ENCODE measurements around the gene KIF26A.

KIF26A gene

GRCh38 chr14:104133496-104133895, 4.9 kb upstream of the KIF26A start:
- DNase-seq = no peak

- no peak for DNase-seq
These were observed 4.1 kb upstream of the KIF26A start for GRCh38 chr14:104134061-104134965.

DNA sequence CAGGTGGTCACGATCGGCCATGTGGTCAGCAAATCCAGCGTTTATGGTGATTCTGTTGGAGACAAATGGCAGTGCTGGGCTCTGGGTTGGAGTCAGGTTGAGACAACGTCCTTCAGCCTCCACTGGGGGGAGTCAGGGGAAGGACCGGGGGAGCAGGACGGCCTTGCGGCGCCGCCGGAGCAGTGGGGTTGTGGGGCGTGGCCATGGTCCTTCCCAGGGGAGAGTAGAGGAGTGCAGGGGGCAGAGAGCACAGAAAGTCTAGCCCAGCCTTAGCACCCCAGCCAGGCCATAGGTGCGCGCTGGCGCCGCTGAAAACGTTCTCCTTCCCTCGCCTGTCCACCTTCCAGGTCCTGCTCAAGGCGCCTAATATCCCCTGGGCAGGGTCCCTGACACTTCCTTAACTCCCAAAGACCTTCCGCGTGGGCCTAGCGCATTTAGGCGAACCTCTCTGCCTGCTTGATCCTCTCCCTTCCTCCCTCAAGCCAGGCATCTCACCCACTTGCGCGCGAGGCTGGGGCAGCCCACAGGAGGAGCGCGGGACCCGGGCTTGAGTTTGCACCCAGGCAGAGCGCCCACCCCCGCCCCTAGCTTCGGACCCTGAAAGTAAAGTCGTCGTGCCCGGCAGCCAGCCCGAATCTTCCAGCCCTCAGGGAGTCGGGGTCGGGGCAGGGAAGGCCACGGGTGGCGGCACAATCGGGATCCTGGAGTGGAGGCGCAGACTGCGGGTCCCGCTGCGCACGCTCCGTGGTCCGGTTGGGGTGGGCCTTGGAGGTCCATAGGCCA, 3.1 kb upstream of the KIF26A start:
- DNase-seq = no peak

GRCh38 chr14:104135904-104136471, 2.4 kb upstream of the KIF26A start:
- no peak for DNase-seq

- DNase-seq = no peak
These were observed 1.7 kb upstream of the KIF26A start for GRCh38 chr14:104136472-104137296.

GRCh38 chr14:104137297-104138097, 890 bp upstream of the KIF26A start:
- DNase-seq = no peak

GRCh38 chr14:104138718-104139459, 502 bp downstream of the KIF26A start:
- DNase-seq = no peak

DNA sequence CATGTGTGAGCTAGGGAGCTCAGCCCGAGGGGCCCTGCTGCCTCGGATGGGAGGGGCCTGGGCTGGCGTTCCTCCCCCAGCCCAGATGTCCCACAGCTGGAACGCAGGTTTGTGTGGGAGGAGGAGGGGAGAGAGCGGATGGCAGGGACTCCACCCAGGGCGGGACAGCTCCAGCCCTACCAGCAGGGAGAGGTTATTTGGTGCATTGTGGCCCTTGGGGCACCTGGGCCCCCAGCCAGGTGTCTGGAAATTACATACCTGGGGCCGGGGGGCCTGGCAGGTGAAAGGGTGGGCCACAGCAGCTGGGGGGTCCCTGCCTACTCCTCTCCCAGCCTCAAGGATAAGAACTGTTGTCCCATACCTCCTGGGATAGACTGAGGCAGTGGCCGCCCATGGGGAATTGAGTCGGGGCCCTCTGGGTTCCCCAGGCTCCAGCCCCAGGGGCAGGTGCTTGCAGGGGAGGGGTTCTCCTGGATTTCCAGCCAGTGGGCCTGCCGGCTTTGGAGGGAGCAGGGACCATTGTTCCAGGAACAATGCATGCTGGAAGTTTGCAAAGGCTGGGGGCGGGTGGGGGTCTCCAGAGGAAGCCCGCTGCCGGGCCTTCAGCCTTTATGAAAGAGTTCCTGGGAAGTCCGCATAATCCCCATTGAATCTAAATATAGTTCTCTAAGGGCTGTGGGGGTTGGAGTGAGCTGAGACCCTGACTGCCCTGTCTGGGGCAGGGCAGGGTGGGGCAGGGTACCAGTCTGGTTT, 1.2 kb downstream of the KIF26A start:
- DNase-seq = no peak

DNA sequence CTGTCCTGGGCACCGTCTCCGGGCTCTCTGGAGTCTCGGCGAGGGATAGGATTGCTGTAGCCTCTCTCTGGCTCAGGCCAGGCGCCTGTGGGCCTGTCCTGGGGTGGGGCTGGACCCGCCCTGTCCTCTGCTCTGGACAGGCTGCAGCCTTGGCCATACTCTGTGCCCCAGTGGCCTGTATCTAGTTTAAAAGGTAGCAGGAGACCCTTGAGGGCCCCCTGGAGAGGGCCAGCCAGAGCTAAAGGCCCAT, 1.8 kb downstream of the KIF26A start:
- DNase-seq = no peak

- no peak for DNase-seq
These were observed 2.3 kb downstream of the KIF26A start for GRCh38 chr14:104140463-104141331.

- DNase-seq = no peak
These were observed 3.3 kb downstream of the KIF26A start for GRCh38 chr14:104141621-104142091.

- no peak for DNase-seq
These were observed 4.0 kb downstream of the KIF26A start for GRCh38 chr14:104142136-104142945.

GRCh38 chr14:104142946-104143470, 4.6 kb downstream of the KIF26A start:
- DNase-seq = no peak

GRCh38 chr14:104143521-104144452, 5.4 kb downstream of the KIF26A start:
- DNase-seq = no peak

GRCh38 chr14:104144453-104144790, 6.0 kb downstream of the KIF26A start:
- DNase-seq = no peak

DNA sequence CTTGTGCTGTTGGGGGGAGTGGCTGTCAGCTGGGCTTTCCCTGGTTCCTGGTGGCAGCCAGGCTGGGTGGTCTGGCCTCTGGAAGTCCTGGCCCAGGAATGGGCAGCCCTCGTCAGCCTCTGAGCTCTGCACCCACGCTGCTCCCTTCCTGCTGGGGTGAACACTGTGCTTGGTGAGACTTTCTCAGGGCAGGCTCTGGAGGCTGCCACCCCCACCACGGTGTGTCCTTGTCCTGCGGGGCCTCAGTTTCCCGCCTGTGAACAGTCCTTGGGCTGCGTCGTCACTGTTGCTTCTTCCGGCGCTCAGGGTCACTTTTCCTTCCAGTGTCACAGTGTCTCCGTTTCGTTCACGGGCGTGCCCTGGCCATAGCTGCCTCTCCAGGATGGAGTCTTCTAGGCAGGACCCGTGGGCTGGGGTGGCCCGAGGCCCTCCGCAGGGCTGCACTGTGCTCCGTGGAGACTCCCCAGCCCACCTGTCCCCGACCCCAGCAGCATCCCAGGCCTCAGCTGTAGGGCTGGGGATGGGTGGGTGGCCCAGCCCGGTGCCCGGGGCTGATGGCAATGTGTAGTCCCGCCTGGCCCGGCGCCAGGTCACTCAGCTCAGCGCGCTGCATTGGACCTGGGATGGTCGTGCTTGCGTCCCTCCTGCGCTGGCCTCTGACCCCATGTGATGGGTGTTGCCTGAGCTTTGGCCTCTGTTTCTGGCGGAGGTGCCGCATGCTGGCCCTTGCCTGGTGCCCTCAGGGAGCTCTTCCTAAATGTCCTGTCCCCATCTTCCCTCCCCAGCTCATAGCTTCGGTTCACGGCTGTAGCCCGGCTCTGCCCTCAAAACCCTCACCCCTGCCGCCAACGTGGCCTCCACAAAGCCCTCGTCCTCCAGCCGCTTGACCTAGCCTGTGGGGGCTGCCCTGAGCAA, 6.8 kb downstream of the KIF26A start:
- DNase-seq = no peak

Data from NCI-H146 (cell line).